GM10248 (cell line): ENCODE data around the gene NFKBIA.

Experiments used
- CTCF ChIA-PET: fragments of 300-600 bp; sonication (Branson Sonifier 250); formaldehyde crosslinking; extraction: SDS; loops from one replicate; lab custom pipeline; 2021; ENCODE audit warnings: antibody characterized with exemption; lab: Yijun Ruan, JAX
- POLR2A ChIA-PET: fragments of 350-650 bp; sonication (Branson Sonifier 250); formaldehyde crosslinking; extraction: SDS; loops from one replicate; lab custom pipeline; 2020; ENCODE audit warnings: antibody characterized with exemption; lab: Yijun Ruan, JAX
- DNase-seq: peaks from one replicate; pipeline ENCODE4 v3.0.0; 2012; ENCODE audit errors: extremely low spot score
- TF ChIP-seq, protein P1 (sequence below): IDR thresholded peaks from 2 replicates; pipeline ENCODE4 v1.5.1; 2012; ENCODE audit warnings: mild to moderate bottlenecking, low read depth; ENCODE audit errors: extremely low read depth, missing control alignments, control extremely low read depth

NFKBIA gene

DNA sequence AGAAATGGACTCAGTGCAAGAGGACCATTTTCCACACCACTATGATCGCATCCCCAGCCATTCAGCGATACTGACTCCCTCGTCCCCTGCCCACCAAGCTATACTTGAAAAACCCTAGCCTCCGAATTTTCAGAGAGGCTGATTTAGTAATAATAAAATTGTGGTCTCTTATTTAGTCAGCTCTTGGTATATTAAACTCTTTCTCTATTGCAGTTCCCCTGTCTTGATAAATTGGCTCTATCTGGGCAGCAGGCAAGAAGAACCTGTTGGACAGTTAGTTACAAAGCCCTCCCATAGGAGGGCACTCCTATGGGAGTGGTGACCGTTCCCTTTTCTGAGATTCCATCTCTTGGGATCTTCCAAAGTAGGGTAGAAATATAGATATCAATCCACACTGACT, 33.6 kb downstream of the NFKBIA start:
- CTCF ChIA-PET, result interaction anchor here (1.0 to 1.6 kb wide), 4 partner anchors 9 to 41 kb away, joined by 3 to 5 read pairs (median 5); no protein-coding TSS in a partner anchor
- no peak for DNase-seq
- TF ChIP-seq, protein P1, sequence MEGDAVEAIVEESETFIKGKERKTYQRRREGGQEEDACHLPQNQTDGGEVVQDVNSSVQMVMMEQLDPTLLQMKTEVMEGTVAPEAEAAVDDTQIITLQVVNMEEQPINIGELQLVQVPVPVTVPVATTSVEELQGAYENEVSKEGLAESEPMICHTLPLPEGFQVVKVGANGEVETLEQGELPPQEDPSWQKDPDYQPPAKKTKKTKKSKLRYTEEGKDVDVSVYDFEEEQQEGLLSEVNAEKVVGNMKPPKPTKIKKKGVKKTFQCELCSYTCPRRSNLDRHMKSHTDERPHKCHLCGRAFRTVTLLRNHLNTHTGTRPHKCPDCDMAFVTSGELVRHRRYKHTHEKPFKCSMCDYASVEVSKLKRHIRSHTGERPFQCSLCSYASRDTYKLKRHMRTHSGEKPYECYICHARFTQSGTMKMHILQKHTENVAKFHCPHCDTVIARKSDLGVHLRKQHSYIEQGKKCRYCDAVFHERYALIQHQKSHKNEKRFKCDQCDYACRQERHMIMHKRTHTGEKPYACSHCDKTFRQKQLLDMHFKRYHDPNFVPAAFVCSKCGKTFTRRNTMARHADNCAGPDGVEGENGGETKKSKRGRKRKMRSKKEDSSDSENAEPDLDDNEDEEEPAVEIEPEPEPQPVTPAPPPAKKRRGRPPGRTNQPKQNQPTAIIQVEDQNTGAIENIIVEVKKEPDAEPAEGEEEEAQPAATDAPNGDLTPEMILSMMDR, result no peak
- POLR2A ChIA-PET, result interaction anchor here (0.6 kb wide), 1 partner anchor 347 kb away, joined by 4 read pairs; no protein-coding TSS in a partner anchor

DNA sequence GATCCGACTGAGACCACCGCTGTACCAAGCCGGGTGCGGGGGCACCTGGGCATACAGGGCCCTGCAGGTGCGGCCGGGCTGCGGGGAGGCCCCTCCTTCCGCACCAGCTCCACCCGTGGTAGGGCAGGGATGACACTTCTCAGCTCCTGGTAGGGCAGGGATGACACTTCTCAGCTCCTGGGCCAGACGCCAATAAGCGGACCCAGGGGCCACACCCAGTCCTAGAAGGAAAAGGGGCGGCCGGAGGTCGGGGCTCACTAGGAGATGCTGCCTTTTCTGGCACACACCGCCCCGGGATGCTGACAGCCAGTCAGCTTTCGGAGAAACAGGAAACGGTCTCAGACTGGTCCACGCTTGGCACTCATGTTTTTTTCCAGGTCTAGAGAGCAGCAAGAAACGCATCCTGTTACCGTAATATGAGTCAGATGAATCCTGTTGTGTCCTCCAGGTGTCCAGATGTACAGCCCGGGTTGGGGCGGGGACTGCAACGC, 34.8 kb downstream of the NFKBIA start:
- TF ChIP-seq, protein P1, result no peak
- no peak for DNase-seq
- ChIA-PET CTCF (interaction anchor here (0.8 to 1.6 kb wide), 5 partner anchors 9 to 43 kb away, joined by 3 to 5 read pairs (median 3); no protein-coding TSS in a partner anchor), POLR2A (interaction anchor here (1.1 kb wide), 1 partner anchor 35 kb away, joined by 5 read pairs; the partner anchor contains the start of gene NFKBIA)

DNA sequence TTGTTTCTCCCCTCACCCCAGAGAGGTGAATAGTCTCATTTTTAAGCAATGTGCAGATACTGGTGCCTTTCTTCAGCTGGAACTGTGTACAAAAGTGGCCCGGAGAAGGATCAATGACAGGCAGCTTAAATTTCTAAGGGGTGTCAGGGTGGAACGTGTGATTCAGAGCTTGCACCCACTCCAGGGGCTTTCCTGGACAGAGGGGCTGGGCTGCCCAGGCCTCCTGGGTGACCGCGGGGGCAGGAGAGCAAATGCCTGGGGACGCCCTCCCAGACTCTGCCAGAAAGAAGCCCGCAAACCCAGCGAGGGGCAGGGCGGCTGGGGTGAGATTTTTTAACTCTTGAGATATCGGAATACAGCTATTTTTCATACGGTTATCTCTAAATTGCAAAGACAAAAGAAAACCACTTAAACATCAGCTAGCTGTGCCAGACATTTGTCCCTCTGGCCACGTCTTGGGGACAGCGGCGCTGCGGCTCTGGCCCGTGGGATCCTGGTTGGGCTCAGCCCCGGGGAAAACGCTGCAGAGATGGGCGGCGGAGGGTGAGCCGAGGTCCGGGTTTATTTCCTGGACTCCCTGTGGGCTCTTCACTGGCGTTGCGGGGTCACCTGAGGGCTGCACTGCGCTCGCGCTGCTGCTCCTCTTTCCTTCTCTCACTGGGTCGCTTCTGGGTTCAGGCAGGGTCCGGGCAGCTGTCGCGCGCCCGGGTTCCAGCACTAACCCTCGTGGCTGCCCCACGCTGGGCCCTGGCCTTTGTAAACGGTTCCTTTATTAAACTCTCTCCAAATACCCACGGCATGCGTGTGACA, 35.8 kb downstream of the NFKBIA start:
- TF ChIP-seq, protein P1, result no peak
- no peak for DNase-seq
- POLR2A ChIA-PET, result no interaction called here
- CTCF ChIA-PET, result interaction anchor here (1.1 to 2.6 kb wide), 3 partner anchors 12 to 33 kb away, joined by 3 to 11 read pairs (median 7); no protein-coding TSS in a partner anchor

DNA sequence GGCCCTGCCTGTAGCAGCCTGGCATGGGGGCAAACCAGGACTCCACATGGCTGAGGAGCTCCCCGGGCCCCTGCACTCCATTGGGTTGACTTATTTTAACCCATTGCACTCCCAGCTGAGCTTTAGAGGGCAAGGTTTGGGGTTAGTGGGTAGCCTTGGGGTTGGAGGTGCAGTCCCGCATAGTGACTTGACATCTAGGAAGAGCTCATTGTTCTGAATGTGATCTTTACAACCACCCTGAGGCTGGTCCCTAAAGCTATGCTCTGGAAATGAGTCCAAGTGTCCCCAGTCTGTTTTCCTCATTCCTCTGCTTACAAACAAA, 36.4 kb downstream of the NFKBIA start:
- ChIA-PET POLR2A (interaction anchor here (0.8 kb wide), 1 partner anchor 37 kb away, joined by 4 read pairs; the partner anchor contains the start of gene NFKBIA), CTCF (interaction anchor here (1.1 to 2.6 kb wide), 3 partner anchors 12 to 34 kb away, joined by 3 to 11 read pairs (median 7); no protein-coding TSS in a partner anchor)
- TF ChIP-seq, protein P1, result no peak
- no peak for DNase-seq

DNA sequence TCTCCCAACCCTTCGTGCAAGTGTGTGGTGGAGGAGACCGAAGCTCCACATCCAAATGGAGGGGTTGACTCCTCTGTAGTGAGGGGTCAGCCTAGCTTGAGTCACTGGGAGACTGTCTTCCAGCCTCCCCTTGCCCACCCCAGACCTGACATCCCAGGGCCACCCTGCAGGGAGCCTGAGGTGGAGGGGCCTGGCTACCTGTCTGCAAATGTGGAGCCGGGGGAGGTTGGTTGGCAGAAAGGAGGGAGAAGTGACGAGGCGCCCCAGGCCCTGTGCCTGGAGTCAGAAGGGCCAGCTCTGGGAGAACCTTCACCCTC, 37.5 kb downstream of the NFKBIA start:
- ChIA-PET POLR2A (no interaction called here), CTCF (interaction anchor here (2.0 to 2.6 kb wide), 2 partner anchors 13 to 15 kb away, joined by 7 to 11 read pairs; no protein-coding TSS in a partner anchor)
- TF ChIP-seq, protein P1, result no peak
- no peak for DNase-seq

DNA sequence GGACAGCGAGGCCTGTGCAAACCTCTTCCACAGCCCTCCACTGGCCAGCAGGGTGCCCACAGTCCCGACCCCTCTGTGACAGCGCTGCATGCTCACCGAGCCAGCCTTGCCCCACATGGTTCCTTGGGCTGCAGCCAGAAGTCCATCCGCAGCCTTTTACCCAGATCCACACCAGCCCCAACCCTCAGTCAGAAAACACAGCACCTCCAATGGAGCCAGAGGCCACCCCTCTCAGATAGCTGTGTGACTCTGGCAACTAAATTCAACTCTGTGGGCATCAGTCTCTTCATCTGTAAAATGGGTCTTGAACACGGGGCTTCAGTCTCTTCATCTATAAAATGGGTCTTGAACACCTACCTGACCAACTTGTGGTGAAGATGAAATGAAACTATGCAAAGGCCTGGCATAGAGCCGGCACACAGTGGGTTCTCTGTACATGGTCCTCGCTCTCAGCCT, 38.0 kb downstream of the NFKBIA start:
- ChIA-PET CTCF (interaction anchor here (1.0 to 2.6 kb wide), 3 partner anchors 14 to 19 kb away, joined by 3 to 11 read pairs (median 7); no protein-coding TSS in a partner anchor), POLR2A (no interaction called here)
- TF ChIP-seq, protein P1, result no peak
- DNase-seq, result no peak
